Left kidney (tissue), 2 donors: Measurements from ENCODE around the gene PAX3. TPM values are rescaled to one million over a fixed set of nuclear protein-coding genes. Genes with fewer than 3 reads are reported as not detected.
"Not testable (repeated sequence)": the region's sequence is repeated elsewhere in the genome, so short reads cannot be mapped to it uniquely, and the experiment has no call there.

Experiments
- DNase-seq: peaks from one replicate; pipeline ENCODE4 v3.0.0-alpha.2; 2013
- polyA plus RNA-seq: library from polyadenylated mRNA; unstranded; fragments of 120-200 nt; gene quantifications from one replicate; pipeline ENCODE4 v1.2.1, GENCODE V29; 2013; ENCODE audit not compliant: insufficient read length

The PAX3 gene
- polyA plus RNA-seq, 1 donor, result 0.12 TPM

GRCh38 chr2:222214885-222215284 lies 83.9 kb downstream of the PAX3 start:
- DNase-seq, result no peak

GRCh38 chr2:222213049-222213448 lies 85.7 kb downstream of the PAX3 start:
- no peak for DNase-seq

- DNase-seq, result no peak
Measured at GRCh38 chr2:222212571-222212970, 86.2 kb downstream of the PAX3 start.

- DNase-seq, result no peak
Measured at GRCh38 chr2:222208010-222208690, 90.6 kb downstream of the PAX3 start.

GRCh38 chr2:222205136-222205535 lies 93.7 kb downstream of the PAX3 start:
- no peak for DNase-seq

- DNase-seq, result peak; percentile 10
Measured at GRCh38 chr2:222203041-222203440, 95.8 kb downstream of the PAX3 start.

GRCh38 chr2:222196159-222196558 lies 102.6 kb downstream of the PAX3 start:
- no peak for DNase-seq

- DNase-seq, result no peak
Measured at GRCh38 chr2:222194669-222195068, 104.1 kb downstream of the PAX3 start.

GRCh38 chr2:222193328-222193983 lies 105.3 kb downstream of the PAX3 start:
- no peak for DNase-seq

- DNase-seq, result no peak
Measured at GRCh38 chr2:222180619-222181018, 118.2 kb downstream of the PAX3 start.

GRCh38 chr2:222179592-222179991 lies 119.2 kb downstream of the PAX3 start:
- no peak for DNase-seq

- no peak for DNase-seq
Measured at GRCh38 chr2:222178450-222178849, 120.3 kb downstream of the PAX3 start.

GRCh38 chr2:222176890-222177289 lies 121.9 kb downstream of the PAX3 start:
- DNase-seq, result no peak

GRCh38 chr2:222174450-222174849 lies 124.3 kb downstream of the PAX3 start:
- DNase-seq, result peak; percentile 6

GRCh38 chr2:222169346-222169745 lies 129.5 kb downstream of the PAX3 start:
- no peak for DNase-seq

GRCh38 chr2:222167762-222168161 lies 131.0 kb downstream of the PAX3 start:
- no peak for DNase-seq

- no peak for DNase-seq
Measured at GRCh38 chr2:222160944-222161343, 137.9 kb downstream of the PAX3 start.

GRCh38 chr2:222160125-222160524 lies 138.7 kb downstream of the PAX3 start:
- DNase-seq, result no peak

- no peak for DNase-seq
Measured at GRCh38 chr2:222159221-222159620, 139.6 kb downstream of the PAX3 start.

- not testable (repeated sequence) for DNase-seq
Measured at GRCh38 chr2:222155003-222155664, 143.7 kb downstream of the PAX3 start.
